DMS53 (cell line): ENCODE results near the gene TRAF2.

Experiments used
- DNase-seq: peaks from one replicate; lab custom pipeline; 2025; lab: John Stamatoyannopoulos, UW

The TRAF2 gene

GRCh38 chr9:136937186-136938001, 51.1 kb downstream of the TRAF2 start:
- no peak for DNase-seq

GRCh38 chr9:136939431-136939995, 53.2 kb downstream of the TRAF2 start:
- DNase-seq, result no peak

- DNase-seq, result peak; percentile 46
These were observed 53.7 kb downstream of the TRAF2 start for GRCh38 chr9:136939996-136940525.

DNA sequence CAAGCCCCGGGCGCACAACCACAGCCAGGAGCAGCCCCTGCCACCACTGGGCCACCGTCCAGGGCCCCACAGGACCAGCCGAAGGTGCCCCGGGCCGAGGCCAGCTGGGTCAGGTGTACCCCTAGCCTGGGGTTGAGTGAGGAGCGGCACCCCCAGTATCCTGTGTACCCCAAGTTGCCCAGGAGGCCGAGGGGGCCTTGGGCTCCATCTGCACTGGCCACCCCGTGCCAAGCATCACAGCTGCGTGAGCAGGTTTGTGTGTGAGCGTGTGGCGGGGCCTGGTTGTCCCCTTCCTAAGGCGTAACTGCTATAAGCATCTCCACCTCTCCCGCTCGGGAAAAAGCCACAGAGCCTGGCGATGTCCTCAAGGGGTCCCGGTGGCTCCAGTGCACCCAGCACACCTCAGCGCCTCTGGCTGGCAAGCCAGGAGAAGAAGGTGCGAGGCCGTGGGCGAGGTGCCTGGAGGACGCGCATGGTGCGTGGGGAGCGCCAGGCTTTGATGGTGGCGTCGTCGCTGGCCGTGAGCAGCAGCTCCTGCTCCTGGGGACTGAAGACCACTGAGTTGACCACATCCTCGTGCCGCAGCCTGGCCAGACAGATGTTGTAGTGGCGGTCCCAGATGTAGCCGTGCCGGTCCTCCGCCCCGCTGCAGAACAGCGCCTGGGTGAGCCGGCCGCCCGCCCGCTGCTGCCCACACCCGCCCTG, 54.4 kb downstream of the TRAF2 start:
- no peak for DNase-seq

DNA sequence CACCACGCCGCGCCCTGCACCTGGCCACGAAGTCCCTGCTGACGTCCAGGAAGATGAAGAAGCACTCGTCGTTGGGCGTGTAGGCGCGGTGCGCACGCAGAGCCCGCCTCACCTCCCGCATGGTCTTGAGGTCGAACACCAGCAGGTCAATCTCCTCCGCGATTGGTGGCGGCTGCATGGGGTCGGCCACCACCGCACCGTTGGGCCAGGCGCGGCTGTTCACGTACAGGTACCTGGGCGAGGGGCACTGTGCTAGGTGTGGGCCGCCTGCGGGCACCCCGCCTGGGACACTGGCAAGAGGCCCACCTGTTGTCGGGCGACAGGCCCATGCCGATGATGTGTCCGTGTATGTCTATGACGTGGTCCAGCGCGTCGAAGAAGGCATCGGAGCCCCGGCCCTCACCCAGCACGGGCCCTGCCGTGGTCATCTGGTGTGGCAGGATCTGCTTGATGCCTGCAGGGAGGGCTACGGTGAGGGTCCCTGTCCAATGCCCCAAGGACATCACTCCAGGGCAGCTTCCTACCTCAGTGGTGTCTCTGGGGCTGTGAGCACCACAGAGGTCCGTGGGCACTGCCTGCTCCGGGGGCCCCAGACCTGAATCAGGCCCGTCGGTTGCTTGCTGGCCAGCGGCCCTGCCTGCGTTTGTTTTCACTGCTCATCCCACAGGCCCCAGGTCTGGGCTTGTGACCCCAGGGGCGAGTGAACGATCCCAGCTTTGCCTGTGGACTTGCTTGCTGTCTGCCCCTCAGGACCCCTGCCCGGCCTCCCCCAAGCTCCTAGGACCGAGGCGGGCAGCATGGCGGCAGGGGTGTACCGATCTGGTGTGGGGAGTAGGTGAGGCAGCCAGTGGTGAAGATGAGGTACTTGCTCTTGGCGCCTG, 55.2 kb downstream of the TRAF2 start:
- no peak for DNase-seq

GRCh38 chr9:136942112-136942880, 56.0 kb downstream of the TRAF2 start:
- DNase-seq, result peak; percentile 40

- no peak for DNase-seq
These were observed 56.5 kb downstream of the TRAF2 start for GRCh38 chr9:136942881-136943230.

GRCh38 chr9:136943291-136944211, 57.2 kb downstream of the TRAF2 start:
- DNase-seq, result peak; percentile 80

DNA sequence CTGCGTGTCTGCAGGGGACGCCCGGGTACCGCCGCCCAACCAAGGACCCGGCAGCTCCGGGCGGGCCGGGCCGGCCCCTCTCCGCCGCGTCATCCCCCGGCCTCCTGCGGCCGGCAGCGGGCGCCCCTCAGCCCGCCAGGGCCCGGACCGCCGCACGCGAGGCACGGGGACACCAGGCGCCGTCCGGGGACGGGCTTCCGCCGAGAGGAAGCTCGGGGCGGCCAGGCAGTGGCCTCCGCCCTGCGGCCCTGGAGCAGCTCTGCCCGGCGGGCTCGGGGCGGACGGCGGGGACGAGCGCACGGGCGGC, 57.8 kb downstream of the TRAF2 start:
- peak; percentile 89 for DNase-seq

DNA sequence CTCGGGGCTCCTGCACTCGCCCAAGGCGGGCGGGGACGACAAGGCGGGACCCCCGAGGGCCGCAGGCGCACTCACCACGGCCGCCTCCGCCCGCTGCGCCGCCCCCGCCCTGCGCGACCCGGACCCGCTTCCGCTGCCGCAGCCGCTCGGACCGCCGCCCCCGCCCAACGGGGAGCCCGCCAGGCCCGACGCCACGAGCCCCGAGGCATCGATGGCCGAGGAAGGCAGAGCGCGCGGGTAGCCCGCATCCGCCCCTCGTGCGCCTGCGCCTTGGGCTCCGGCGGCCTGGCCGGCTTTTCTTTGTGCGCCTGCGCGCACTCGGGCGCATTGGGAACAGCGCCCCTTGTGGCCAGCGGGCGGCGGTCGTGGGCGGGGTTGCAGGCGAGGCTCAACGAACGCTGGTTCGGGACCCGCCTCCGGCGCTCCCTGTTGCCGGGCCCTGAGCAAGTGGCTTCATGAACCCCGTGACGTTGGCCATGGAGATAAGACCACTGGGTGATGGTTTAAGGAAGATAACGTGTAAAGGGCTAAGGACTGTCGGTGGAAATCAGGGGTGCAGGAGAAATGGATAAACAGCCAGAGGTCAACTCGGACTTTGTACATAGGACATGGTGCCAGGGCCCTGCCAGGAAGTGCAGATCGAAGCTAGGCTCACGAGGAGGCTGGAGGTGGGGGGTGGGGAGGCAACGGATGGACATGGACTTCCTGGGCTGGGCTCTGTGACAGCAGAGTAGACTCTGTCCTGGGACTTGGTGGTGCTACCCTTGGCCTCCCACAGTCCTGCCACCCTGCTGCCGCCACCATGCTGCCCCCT, 58.4 kb downstream of the TRAF2 start, which contains the start of the genes C8G and FBXW5:
C8G (plus strand) TSS at position 725 of the 814 bp plus-strand sequence; CDS start at position 803, 78 bp downstream.
FBXW5 (minus strand) TSS at position 220 of the 814 bp plus-strand sequence. CDS start 655 bp downstream, outside the sequence.
- peak; percentile 98 for DNase-seq

- DNase-seq, result no peak
These were observed 59.3 kb downstream of the TRAF2 start for GRCh38 chr9:136945333-136946227.

- DNase-seq, result no peak
These were observed 60.1 kb downstream of the TRAF2 start for GRCh38 chr9:136946228-136947027.

DNA sequence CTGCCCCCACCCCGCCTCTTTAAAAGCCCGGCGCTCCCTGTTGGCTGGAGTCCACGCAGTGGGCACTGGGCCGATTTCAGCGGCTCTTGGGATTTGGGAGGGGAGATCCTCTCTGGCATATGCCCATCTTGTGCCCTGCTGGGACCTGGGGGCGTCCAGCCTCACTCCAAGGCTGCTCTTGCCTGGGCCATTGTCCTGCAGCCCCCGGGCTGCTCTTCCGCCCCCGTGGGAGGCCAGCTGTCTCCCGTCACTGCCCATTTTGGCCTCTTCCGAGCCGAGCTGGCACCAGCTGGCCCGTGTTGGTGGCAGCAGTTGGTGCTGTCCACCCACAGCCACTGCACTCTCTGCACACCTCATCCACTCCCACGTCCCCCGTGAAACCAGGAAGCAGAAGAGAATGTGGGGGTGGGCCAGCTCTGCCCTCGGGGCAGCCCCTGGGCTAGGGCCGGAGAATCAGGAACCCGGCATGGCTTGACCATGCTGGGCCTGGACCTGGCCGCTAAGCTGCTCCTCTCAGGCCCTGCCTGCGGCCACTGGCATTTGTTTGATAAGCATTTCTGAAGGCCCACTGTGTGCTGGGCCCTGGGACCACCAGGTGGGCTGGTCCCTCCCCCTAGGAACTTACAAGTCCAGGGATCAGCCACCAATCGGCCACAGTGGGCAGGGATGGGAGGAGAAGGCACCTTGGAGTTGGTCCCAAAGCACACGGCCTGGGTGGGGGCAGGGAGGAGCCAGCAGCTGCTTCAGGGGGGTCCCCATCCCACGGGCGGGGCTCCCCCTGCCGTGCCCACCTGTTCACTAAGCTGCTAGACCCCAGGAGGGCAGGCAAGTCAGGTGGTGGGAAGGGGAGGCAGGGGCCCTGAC, 60.9 kb downstream of the TRAF2 start:
- DNase-seq, result no peak

DNA sequence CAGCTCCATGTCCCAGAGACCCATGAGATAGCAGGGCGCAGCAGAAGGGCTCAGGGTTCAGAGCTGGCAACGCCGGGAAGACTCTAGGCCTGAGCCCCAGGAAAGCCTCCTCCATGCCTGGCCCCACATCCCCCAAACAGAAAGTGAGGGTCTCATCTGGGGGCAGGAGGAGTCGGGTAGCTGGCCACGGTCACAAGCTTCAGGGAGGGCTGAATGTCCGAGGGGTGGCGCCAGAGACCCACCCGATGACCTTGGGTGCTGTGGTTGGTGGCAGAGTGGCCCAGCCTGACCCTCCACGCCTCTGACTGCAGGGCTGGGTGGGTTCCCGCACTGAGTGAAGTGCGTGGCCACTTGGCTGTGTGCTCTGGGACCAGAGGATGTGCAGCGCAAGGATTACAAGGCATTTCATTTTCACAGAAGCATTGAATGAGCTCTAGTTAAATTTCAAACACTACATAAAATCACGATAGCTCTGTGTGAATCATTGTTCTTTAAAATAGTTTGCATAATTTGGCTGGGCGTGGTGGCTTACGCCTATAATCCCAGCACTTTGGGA, 61.7 kb downstream of the TRAF2 start:
- peak; percentile 39 for DNase-seq

DNA sequence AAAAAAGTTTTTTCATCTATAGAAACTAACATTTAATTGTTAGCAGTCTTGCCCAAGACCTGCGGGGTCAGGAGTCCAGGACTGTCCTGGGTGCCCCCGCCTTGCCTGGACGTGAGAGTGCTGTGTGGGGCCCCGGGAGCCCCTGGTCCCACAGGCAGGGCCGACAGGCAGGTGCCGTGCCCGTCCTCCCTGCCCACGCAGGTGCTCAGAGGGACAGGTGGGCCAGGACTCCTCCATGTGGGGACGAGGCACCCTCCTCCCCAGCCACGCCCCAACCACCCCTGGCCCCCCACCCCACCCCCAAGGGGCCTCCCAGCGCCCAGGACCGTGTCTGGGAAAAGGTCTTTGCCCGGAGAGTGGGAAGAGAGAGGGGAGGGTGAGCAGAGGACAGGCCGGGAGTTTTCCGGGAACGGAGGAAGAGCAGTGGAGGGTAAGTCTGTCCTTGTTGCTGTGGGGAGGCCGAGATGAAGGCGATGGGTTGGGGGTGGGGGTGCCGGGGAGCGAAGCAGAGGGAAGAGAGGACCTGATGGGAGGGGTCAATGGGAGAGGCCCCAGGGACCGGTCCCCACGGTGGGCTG, 63.0 kb downstream of the TRAF2 start:
- peak; percentile 88 for DNase-seq
